WTC11 (cell line): ENCODE measurements around the gene PAK6. TPM values are rescaled to one million over a fixed set of nuclear protein-coding genes. Genes with fewer than 3 reads are reported as not detected.

Experiments used
- ATAC-seq: fragments of 200-7000 bp; cut with Tn5 transposase; 2 replicates; pipeline ENCODE4 v1.10.0; 2021; ENCODE audit warnings: mild to moderate bottlenecking, moderate library complexity
- CTCF ChIA-PET: fragments of 300-600 bp; sonication (Branson Sonifier 250); formaldehyde crosslinking; loops from one replicate; lab custom pipeline; 2021; ENCODE audit warnings: antibody characterized with exemption; lab: Charles Lee
- POLR2A ChIA-PET: fragments of 350-600 bp; sonication (Branson Sonifier 250); formaldehyde crosslinking; loops from one replicate; lab custom pipeline; 2021; ENCODE audit warnings: antibody characterized with exemption; lab: Charles Lee
- DNase-seq: peaks from one replicate; pipeline ENCODE4 v3.0.0; 2021; ENCODE audit warnings: low spot score
- H3K27ac Mint-ChIP-seq: 2 replicates; pipeline ENCODE4 v1.8.0; 2021; ENCODE audit warnings: mixed read lengths
- H3K27me3 Mint-ChIP-seq: 2 replicates; pipeline ENCODE4 v1.8.0; 2021; ENCODE audit warnings: low read depth, mild to moderate bottlenecking, moderate library complexity, mixed read lengths
- H3K36me3 Mint-ChIP-seq: 2 replicates; pipeline ENCODE4 v1.8.0; 2021; ENCODE audit warnings: mixed read lengths
- H3K4me1 Mint-ChIP-seq: 2 replicates; pipeline ENCODE4 v1.8.0; 2022; ENCODE audit warnings: mixed read lengths
- H3K4me3 Mint-ChIP-seq: 2 replicates; pipeline ENCODE4 v1.8.0; 2021; ENCODE audit warnings: mild to moderate bottlenecking, moderate library complexity, mixed read lengths
- H3K9me3 Mint-ChIP-seq: 2 replicates; pipeline ENCODE4 v1.8.0; 2021; ENCODE audit warnings: mixed read lengths
- ATF3 ChIP-seq: sonication (generic); formaldehyde crosslinking; conservative IDR thresholded peaks from 2 replicates; pipeline ENCODE4 v1.8.1; 2022; ENCODE audit warnings: mild to moderate bottlenecking, missing genetic modification reagents
- CBFB ChIP-seq: sonication (generic); formaldehyde crosslinking; IDR thresholded peaks from 2 replicates; pipeline ENCODE4 v1.8.1; 2022; ENCODE audit warnings: mild to moderate bottlenecking, low read depth, missing genetic modification reagents
- ELF4 ChIP-seq: sonication (generic); formaldehyde crosslinking; IDR thresholded peaks from 2 replicates; pipeline ENCODE4 v1.8.1; 2022; ENCODE audit warnings: low read depth, mild to moderate bottlenecking, moderate library complexity, missing genetic modification reagents
- FOXP1 ChIP-seq: sonication (generic); formaldehyde crosslinking; IDR thresholded peaks from 2 replicates; pipeline ENCODE4 v1.8.0; 2022; ENCODE audit warnings: missing genetic modification reagents, mild to moderate bottlenecking, moderate library complexity, borderline replicate concordance
- JUN ChIP-seq: sonication (generic); formaldehyde crosslinking; IDR thresholded peaks from 2 replicates; pipeline ENCODE4 v1.8.0; 2023; ENCODE audit warnings: mild to moderate bottlenecking, missing genetic modification reagents
- MLX ChIP-seq: sonication (generic); formaldehyde crosslinking; IDR thresholded peaks from 2 replicates; pipeline ENCODE4 v1.8.1; 2023; ENCODE audit warnings: mild to moderate bottlenecking, missing genetic modification reagents, moderate library complexity
- NR1H2 ChIP-seq: sonication (generic); formaldehyde crosslinking; IDR thresholded peaks from 2 replicates; pipeline ENCODE4 v1.9.0; 2021; ENCODE audit warnings: mild to moderate bottlenecking, moderate library complexity, missing genetic modification reagents
- SMAD4 ChIP-seq: sonication (generic); formaldehyde crosslinking; IDR thresholded peaks from 2 replicates; pipeline ENCODE4 v1.8.0; 2022; ENCODE audit warnings: mild to moderate bottlenecking, missing genetic modification reagents
- SP1 ChIP-seq: sonication (generic); formaldehyde crosslinking; conservative IDR thresholded peaks from 2 replicates; pipeline ENCODE4 v1.8.1; 2022; ENCODE audit warnings: missing genetic modification reagents
- TCF7 ChIP-seq: sonication (generic); formaldehyde crosslinking; IDR thresholded peaks from 2 replicates; pipeline ENCODE4 v1.8.0; 2022; ENCODE audit warnings: mild to moderate bottlenecking, low read depth, missing genetic modification reagents, moderate library complexity
- TEAD4 ChIP-seq: sonication (generic); formaldehyde crosslinking; IDR thresholded peaks from 2 replicates; pipeline ENCODE4 v1.8.0; 2022; ENCODE audit warnings: mild to moderate bottlenecking, missing genetic modification reagents
- ZBTB21 ChIP-seq: sonication (generic); formaldehyde crosslinking; IDR thresholded peaks from 2 replicates; pipeline ENCODE4 v1.8.1; 2023; ENCODE audit warnings: mild to moderate bottlenecking, missing genetic modification reagents, borderline replicate concordance
- ZNF263 ChIP-seq: sonication (generic); formaldehyde crosslinking; IDR thresholded peaks from 2 replicates; pipeline ENCODE4 v1.8.1; 2022; ENCODE audit warnings: low read depth, mild to moderate bottlenecking, moderate library complexity, missing genetic modification reagents
- ZNF396 ChIP-seq: fragments of 250-450 bp; sonication (Bioruptor Pico); IDR thresholded peaks from 2 replicates; pipeline ENCODE4 v1.8.0; 2021; ENCODE audit warnings: mild to moderate bottlenecking, moderate library complexity, borderline replicate concordance
- ZNF532 ChIP-seq: fragments of 250-450 bp; sonication (Bioruptor Pico); IDR thresholded peaks from 2 replicates; pipeline ENCODE4 v1.9.0; 2021; ENCODE audit warnings: mild to moderate bottlenecking, borderline replicate concordance
- total RNA-seq: library from RNA; stranded (reverse); gene quantifications from 3 replicates; pipeline ENCODE4 v1.2.3, GENCODE V29; 2021
- TF ChIP-seq, protein P1 (sequence below): fragments of 250-450 bp; sonication (Bioruptor Pico); IDR thresholded peaks from 2 replicates; pipeline ENCODE4 v2.1.2; 2022; ENCODE audit warnings: mild to moderate bottlenecking, moderate library complexity
- TF ChIP-seq, protein P2 (sequence below): sonication (generic); formaldehyde crosslinking; IDR thresholded peaks from 2 replicates; pipeline ENCODE4 v1.8.1; 2022; ENCODE audit warnings: mild to moderate bottlenecking, missing genetic modification reagents, moderate library complexity, borderline replicate concordance
- TF ChIP-seq, protein P3 (sequence below): fragments of 200-600 bp; IDR thresholded peaks from 2 replicates; pipeline ENCODE4 v1.8.0; 2022; ENCODE audit warnings: antibody characterized with exemption
- TF ChIP-seq, protein P4 (sequence below): sonication (generic); formaldehyde crosslinking; IDR thresholded peaks from 2 replicates; pipeline ENCODE4 v1.8.1; 2023; ENCODE audit warnings: mild to moderate bottlenecking, missing genetic modification reagents
- TF ChIP-seq, protein P5 (sequence below): fragments of 250-450 bp; sonication (Bioruptor Pico); IDR thresholded peaks from 2 replicates; pipeline ENCODE4 v1.9.0; 2021; ENCODE audit warnings: mild to moderate bottlenecking

Gene PAK6
- total RNA-seq, 1 experiment from 2014 or later: 11.7 TPM

DNA sequence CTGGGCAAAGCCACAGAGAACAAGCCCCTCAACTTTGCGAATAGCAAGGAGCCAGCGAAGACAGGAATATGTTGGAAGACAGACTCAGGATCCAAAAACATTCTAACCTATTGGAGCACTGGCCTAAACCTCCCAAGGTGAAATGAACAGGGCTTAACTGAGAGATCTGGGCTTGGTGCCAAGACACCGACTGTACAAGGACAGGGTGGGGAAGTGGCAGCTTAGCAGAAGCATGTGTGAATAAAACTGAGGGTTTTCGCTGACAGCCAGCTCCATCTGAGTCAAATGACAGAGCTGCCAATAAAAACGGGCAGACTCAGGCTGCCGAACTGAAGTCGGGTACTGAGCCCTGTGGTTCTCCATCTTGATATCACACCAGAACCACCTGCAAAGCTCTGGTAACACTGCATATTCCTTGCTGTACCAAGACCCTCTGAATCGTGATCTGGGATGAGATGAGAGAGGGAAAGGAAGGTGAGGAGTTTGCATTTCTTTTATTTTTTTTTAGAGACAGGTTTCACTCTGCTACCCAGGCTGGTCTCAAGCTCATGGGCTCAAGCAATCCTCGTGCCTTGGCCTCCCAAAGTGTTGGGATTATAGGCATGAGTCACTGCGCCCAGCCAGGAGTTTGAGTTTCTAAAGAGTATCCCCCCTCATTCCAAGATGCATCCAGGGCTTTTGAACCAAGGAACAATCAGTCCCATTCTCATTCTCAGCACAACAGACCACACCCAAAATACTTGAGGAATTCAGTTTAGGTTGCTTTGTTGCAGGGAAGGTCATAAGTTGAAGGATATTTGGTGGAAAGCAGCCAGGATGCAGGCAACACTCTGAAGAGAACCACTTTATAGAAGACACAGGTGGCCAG lies 74.9 kb downstream of the PAK6 start:
- POLR2A ChIA-PET: no interaction called here
- DNase-seq (no peak), ATAC-seq (no peak)
- Mint-ChIP-seq H3K27ac (no peak overlapping the region), H3K27me3 (peaks cover 19% of the 10 kb centered on the region), H3K4me3 (no peak overlapping the region), H3K36me3 (no peaks in the 10 kb centered on the region), H3K4me1 (peaks cover 13% of the 10 kb centered on the region), H3K9me3 (no peaks in the 10 kb centered on the region)
- CTCF ChIA-PET: interaction anchor here (1.0 to 17.8 kb wide), 5 partner anchors 7 to 39 kb away, joined by 3 to 690 read pairs (median 6); partner anchors contain the start of gene INAFM2
- TF ChIP-seq SP1 (CRISPR knock-in tag) (no peak), ELF4 (CRISPR knock-in tag) (no peak), SMAD4 (CRISPR knock-in tag) (no peak), JUN (CRISPR knock-in tag) (no peak), MLX (CRISPR knock-in tag) (no peak), TCF7 (CRISPR knock-in tag) (no peak), ZNF263 (CRISPR knock-in tag) (no peak), ZBTB21 (CRISPR knock-in tag) (no peak), NR1H2 (no peak)
- TF ChIP-seq, protein P1, sequence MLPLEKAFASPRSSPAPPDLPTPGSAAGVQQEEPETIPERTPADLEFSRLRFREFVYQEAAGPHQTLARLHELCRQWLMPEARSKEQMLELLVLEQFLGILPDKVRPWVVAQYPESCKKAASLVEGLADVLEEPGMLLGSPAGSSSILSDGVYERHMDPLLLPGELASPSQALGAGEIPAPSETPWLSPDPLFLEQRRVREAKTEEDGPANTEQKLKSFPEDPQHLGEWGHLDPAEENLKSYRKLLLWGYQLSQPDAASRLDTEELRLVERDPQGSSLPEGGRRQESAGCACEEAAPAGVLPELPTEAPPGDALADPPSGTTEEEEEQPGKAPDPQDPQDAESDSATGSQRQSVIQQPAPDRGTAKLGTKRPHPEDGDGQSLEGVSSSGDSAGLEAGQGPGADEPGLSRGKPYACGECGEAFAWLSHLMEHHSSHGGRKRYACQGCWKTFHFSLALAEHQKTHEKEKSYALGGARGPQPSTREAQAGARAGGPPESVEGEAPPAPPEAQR: no peak
- TF ChIP-seq, protein P2, sequence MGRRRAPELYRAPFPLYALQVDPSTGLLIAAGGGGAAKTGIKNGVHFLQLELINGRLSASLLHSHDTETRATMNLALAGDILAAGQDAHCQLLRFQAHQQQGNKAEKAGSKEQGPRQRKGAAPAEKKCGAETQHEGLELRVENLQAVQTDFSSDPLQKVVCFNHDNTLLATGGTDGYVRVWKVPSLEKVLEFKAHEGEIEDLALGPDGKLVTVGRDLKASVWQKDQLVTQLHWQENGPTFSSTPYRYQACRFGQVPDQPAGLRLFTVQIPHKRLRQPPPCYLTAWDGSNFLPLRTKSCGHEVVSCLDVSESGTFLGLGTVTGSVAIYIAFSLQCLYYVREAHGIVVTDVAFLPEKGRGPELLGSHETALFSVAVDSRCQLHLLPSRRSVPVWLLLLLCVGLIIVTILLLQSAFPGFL: no peak
- TF ChIP-seq, protein P3, sequence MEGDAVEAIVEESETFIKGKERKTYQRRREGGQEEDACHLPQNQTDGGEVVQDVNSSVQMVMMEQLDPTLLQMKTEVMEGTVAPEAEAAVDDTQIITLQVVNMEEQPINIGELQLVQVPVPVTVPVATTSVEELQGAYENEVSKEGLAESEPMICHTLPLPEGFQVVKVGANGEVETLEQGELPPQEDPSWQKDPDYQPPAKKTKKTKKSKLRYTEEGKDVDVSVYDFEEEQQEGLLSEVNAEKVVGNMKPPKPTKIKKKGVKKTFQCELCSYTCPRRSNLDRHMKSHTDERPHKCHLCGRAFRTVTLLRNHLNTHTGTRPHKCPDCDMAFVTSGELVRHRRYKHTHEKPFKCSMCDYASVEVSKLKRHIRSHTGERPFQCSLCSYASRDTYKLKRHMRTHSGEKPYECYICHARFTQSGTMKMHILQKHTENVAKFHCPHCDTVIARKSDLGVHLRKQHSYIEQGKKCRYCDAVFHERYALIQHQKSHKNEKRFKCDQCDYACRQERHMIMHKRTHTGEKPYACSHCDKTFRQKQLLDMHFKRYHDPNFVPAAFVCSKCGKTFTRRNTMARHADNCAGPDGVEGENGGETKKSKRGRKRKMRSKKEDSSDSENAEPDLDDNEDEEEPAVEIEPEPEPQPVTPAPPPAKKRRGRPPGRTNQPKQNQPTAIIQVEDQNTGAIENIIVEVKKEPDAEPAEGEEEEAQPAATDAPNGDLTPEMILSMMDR: no peak
- TF ChIP-seq, protein P4, sequence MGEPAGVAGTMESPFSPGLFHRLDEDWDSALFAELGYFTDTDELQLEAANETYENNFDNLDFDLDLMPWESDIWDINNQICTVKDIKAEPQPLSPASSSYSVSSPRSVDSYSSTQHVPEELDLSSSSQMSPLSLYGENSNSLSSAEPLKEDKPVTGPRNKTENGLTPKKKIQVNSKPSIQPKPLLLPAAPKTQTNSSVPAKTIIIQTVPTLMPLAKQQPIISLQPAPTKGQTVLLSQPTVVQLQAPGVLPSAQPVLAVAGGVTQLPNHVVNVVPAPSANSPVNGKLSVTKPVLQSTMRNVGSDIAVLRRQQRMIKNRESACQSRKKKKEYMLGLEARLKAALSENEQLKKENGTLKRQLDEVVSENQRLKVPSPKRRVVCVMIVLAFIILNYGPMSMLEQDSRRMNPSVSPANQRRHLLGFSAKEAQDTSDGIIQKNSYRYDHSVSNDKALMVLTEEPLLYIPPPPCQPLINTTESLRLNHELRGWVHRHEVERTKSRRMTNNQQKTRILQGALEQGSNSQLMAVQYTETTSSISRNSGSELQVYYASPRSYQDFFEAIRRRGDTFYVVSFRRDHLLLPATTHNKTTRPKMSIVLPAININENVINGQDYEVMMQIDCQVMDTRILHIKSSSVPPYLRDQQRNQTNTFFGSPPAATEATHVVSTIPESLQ (CRISPR knock-in tag): no peak

DNA sequence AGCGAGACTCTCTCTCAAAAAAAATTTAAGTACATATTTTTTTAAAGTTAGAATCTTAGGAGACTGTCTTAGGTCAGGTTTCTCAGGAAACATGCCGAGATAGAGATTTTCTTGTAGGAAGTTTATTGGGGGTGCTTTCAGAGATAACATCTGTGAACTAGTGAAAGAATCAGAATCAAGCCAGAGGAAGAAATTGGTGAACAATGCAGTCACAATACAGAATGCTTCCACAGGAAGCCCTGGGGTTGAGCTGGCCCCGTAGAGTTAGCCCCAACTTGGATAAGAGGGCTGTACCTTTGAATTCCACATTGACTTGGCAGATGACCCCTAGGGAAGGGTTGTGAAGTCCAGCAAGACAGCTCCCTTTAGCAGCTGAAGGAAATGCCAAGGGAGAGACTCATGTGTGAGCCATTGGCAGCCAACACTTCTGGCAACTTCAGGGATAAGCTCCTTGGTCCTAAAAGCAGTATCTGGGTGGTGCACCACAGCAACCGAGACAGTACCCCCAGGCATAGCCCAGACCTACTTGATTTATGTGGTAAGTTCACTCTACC lies 75.9 kb downstream of the PAK6 start:
- CTCF ChIA-PET: interaction anchor here (0.6 to 17.8 kb wide), 9 partner anchors 8 to 107 kb away, joined by 3 to 690 read pairs (median 4); no protein-coding TSS in a partner anchor
- H3K36me3 Mint-ChIP-seq: no peaks in the 10 kb centered on the region
- no peak for TF ChIP-seq SP1 (CRISPR knock-in tag)
- TF ChIP-seq, protein P5, sequence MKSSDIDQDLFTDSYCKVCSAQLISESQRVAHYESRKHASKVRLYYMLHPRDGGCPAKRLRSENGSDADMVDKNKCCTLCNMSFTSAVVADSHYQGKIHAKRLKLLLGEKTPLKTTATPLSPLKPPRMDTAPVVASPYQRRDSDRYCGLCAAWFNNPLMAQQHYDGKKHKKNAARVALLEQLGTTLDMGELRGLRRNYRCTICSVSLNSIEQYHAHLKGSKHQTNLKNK: no peak
- no peak for TF ChIP-seq CBFB (CRISPR knock-in tag)
- TF ChIP-seq FOXP1 (CRISPR knock-in tag): no peak
- TF ChIP-seq ATF3 (CRISPR knock-in tag): no peak
- no peak for TF ChIP-seq ZNF396 (CRISPR knock-in tag)
- TF ChIP-seq ZNF532: no peak
- no peak for TF ChIP-seq TEAD4 (CRISPR knock-in tag)

More for the DNA sequence above, 75.9 kb downstream of the PAK6 start:
- Mint-ChIP-seq H3K27me3 (peaks cover 19% of the 10 kb centered on the region), H3K27ac (no peak overlapping the region), H3K9me3 (no peaks in the 10 kb centered on the region), H3K4me1 (peaks cover 3% of the 10 kb centered on the region), H3K4me3 (no peak overlapping the region)
- ATAC-seq (no peak), DNase-seq (no peak)
- POLR2A ChIA-PET: interaction anchor here (0.5 kb wide), 1 partner anchor 39 kb away, joined by 5 read pairs; no protein-coding TSS in a partner anchor
